IgD-negative memory B cell (primary cell): Measurements from ENCODE around the gene ONECUT2. TPM values are rescaled to one million over a fixed set of nuclear protein-coding genes. Genes with fewer than 3 reads are reported as not detected.

Experiments
- polyA plus RNA-seq: library from polyadenylated mRNA; unstranded; fragments of 300-500 nt; fragmentation: Illumina TruSeq; gene quantifications from one replicate; pipeline ENCODE4 v1.2.3, GENCODE V29; 2021

ONECUT2 gene
- polyA plus RNA-seq, 1 donor from 2014 or later = not detected

Other genes starting within 250 kb of the ONECUT2 start
- not detected for gene ST8SIA3, start 82.8 kb upstream of the ONECUT2 start, polyA plus RNA-seq
- 13.2 TPM for gene FECH, start 151.3 kb downstream of the ONECUT2 start, polyA plus RNA-seq
- gene NARS1, start 186.5 kb downstream of the ONECUT2 start, polyA plus RNA-seq = 45.0 TPM